Fibroblast of lung (primary cell): ENCODE results near the gene FLNB. TPM values are rescaled to one million over a fixed set of nuclear protein-coding genes. Genes with fewer than 3 reads are reported as not detected.
A peak's percentile ranks its signal among the peaks of the same experiment; 100 is the strongest.

ENCODE experiments used
- DNase-seq, 2 donors: peaks; one replicate each; pipeline versions ENCODE4 v3.0.0 to v3.0.0-alpha.2; 2010; ENCODE audit warnings: low read depth in 2 of 2
- H2AFZ ChIP-seq: 2 replicates; pipeline ENCODE4 v1.5.1; 2012; ENCODE audit warnings: low read length, control low read depth, inconsistent platforms
- H3K27ac ChIP-seq: 2 replicates; pipeline ENCODE4 v1.5.1; 2011; ENCODE audit warnings: low read length, control low read depth; ENCODE audit not compliant: insufficient read depth
- H3K27me3 ChIP-seq: 2 replicates; pipeline ENCODE4 v1.5.1; 2011; ENCODE audit warnings: mild to moderate bottlenecking, low read length; ENCODE audit not compliant: control insufficient read depth, insufficient read depth
- H3K36me3 ChIP-seq: 2 replicates; pipeline ENCODE4 v1.5.1; 2011; ENCODE audit warnings: low read length; ENCODE audit not compliant: control insufficient read depth, insufficient read depth
- H3K4me1 ChIP-seq: 2 replicates; pipeline ENCODE4 v1.5.1; 2011; ENCODE audit warnings: low read length; ENCODE audit not compliant: control insufficient read depth, insufficient read depth; ENCODE audit errors: extremely low read depth
- H3K4me2 ChIP-seq: 2 replicates; pipeline ENCODE4 v1.5.1; 2011; ENCODE audit warnings: low read length, control low read depth; ENCODE audit not compliant: insufficient read depth; ENCODE audit errors: extremely low read depth
- H3K4me3 ChIP-seq, 4 experiments: fragments of 200-600 bp in 1 of 4; sonication (generic) in 1 of 4; replicated peaks in 1 of 4; 2 replicates each; pipeline ENCODE4 v1.5.1; 2011 to 2016; ENCODE audit warnings: low read length in 4 of 4, low read depth in 3 of 4, mild to moderate bottlenecking in 3 of 4, control low read depth in 2 of 4, inconsistent platforms in 1 of 4, mixed read lengths in 1 of 4; ENCODE audit not compliant: insufficient read depth in 1 of 4; ENCODE audit errors: control extremely low read depth in 1 of 4
- H3K79me2 ChIP-seq: 2 replicates; pipeline ENCODE4 v1.5.1; 2012; ENCODE audit warnings: mild to moderate bottlenecking, low read length, inconsistent platforms; ENCODE audit not compliant: control insufficient read depth, insufficient read depth
- H3K9ac ChIP-seq: 2 replicates; pipeline ENCODE4 v1.5.1; 2011; ENCODE audit warnings: mild to moderate bottlenecking, low read length, control low read depth; ENCODE audit not compliant: insufficient read depth
- H3K9me3 ChIP-seq: 2 replicates; pipeline ENCODE4 v1.5.1; 2012; ENCODE audit warnings: low read depth, low read length; ENCODE audit not compliant: control insufficient read depth, insufficient read depth
- H4K20me1 ChIP-seq: 2 replicates; pipeline ENCODE4 v1.5.1; 2011; ENCODE audit warnings: low read length; ENCODE audit not compliant: control insufficient read depth, insufficient read depth; ENCODE audit errors: extremely low read depth
- CTCF ChIP-seq, 2 donors: IDR thresholded peaks in 1 of 2; conservative IDR thresholded peaks in 1 of 2; 1 replicate in 1 of 2; 2 replicates in 1 of 2; pipeline ENCODE4 v1.5.1; 2011 to 2012; ENCODE audit warnings: low read length in 2 of 2, control low read depth in 1 of 2, inconsistent platforms in 1 of 2, low read depth in 1 of 2, mild to moderate bottlenecking in 1 of 2
- EZH2 ChIP-seq: IDR thresholded peaks from 2 replicates; pipeline ENCODE4 v1.5.1; 2012; ENCODE audit warnings: low read length, control low read depth, mild to moderate bottlenecking; ENCODE audit errors: missing control alignments
- polyA plus RNA-seq, 2 donors: library from polyadenylated mRNA; depleted of rRNA in 1 of 2; stranded (reverse) in 1 of 2; unstranded in 1 of 2; fragments of >200 nt; gene quantifications; 2 replicates each; pipeline ENCODE4 v1.2.1, GENCODE V29; 2011 to 2012; ENCODE audit warnings: missing spikeins in 1 of 2
- total RNA-seq: library from RNA; depleted of rRNA; stranded (reverse); fragments of >200 nt; gene quantifications from 2 replicates; pipeline ENCODE4 v1.2.1, GENCODE V29; 2014

The FLNB gene
- total and polyA plus RNA-seq, 2 donors (not counting 1 experiment from before 2014, with no cell fraction given): 81.7 to 105 TPM

- DNase-seq: peak in 1 of 2 donors; percentile 51
- H3K4me2 ChIP-seq: no peak overlapping the region
These were observed 15.3 kb downstream of the FLNB start for GRCh38 chr3:58023531-58023930.

GRCh38 chr3:58025406-58025805 lies 17.2 kb downstream of the FLNB start:
- Histone ChIP-seq H3K79me2 (peaks cover 73% of the 10 kb centered on the region), H2AFZ (no peak overlapping the region), H3K27me3 (no peaks in the 10 kb centered on the region), H3K4me2 (no peak overlapping the region), H3K9ac (no peak overlapping the region), H3K36me3 (no peaks in the 10 kb centered on the region), H4K20me1 (no peaks in the 10 kb centered on the region), H3K9me3 (no peaks in the 10 kb centered on the region), H3K4me3 (no peak overlapping the region), H3K27ac (no peak overlapping the region), H3K4me1 (peaks cover 3% of the 10 kb centered on the region)
- no peak for DNase-seq
- no peak for TF ChIP-seq CTCF (conservative IDR thresholded peaks at IDR 0.05 in 1 of 2, IDR thresholded peaks at IDR 0.05 in 1 of 2; ENCODE audit: low read depth in 1 of 2, low read length in 2 of 2)

More at GRCh38 chr3:58023531-58023930, 15.3 kb downstream of the FLNB start:
- no peak for TF ChIP-seq EZH2
- TF ChIP-seq CTCF (conservative IDR thresholded peaks at IDR 0.05 in 1 of 2, IDR thresholded peaks at IDR 0.05 in 1 of 2; ENCODE audit: low read depth in 1 of 2, low read length in 2 of 2): no peak
- no peak overlapping the region for H3K4me3 ChIP-seq
- H3K36me3 ChIP-seq: no peaks in the 10 kb centered on the region
- H3K27ac ChIP-seq: no peak overlapping the region
- no peaks in the 10 kb centered on the region for H3K9me3 ChIP-seq
- H3K9ac ChIP-seq: no peak overlapping the region
- no peaks in the 10 kb centered on the region for H4K20me1 ChIP-seq
- no peaks in the 10 kb centered on the region for H3K27me3 ChIP-seq
- peaks cover 3% of the 10 kb centered on the region for H3K4me1 ChIP-seq
- no peak overlapping the region for H2AFZ ChIP-seq
- peaks cover 78% of the 10 kb centered on the region for H3K79me2 ChIP-seq

GRCh38 chr3:58025837-58026569 lies 17.8 kb downstream of the FLNB start:
- Histone ChIP-seq H4K20me1 (no peaks in the 10 kb centered on the region), H3K36me3 (no peaks in the 10 kb centered on the region), H3K4me2 (no peak overlapping the region), H3K27me3 (no peaks in the 10 kb centered on the region), H3K9me3 (no peaks in the 10 kb centered on the region), H3K79me2 (peaks cover 68% of the 10 kb centered on the region), H2AFZ (no peak overlapping the region), H3K4me1 (peaks cover 3% of the 10 kb centered on the region), H3K4me3 (no peak overlapping the region), H3K9ac (no peak overlapping the region), H3K27ac (no peak overlapping the region)
- peak in 1 of 2 donors; percentile 65 for DNase-seq
- TF ChIP-seq EZH2 (no peak), CTCF (conservative IDR thresholded peaks at IDR 0.05 in 1 of 2, IDR thresholded peaks at IDR 0.05 in 1 of 2; ENCODE audit: low read depth in 1 of 2, low read length in 2 of 2) (no peak)
